OCI-LY7 (cell line): Measurements from ENCODE around the gene PDCD1LG2. TPM values are rescaled to one million over a fixed set of nuclear protein-coding genes. Genes with fewer than 3 reads are reported as not detected.

ENCODE experiments used
- BruUV-seq: library from RNA; stranded (reverse); fragments of 400-500 nt; replicated peaks from 2 replicates; lab custom pipeline; 2021; lab: Mats Ljungman, UMichigan
- CTCF ChIA-PET: fragments of 300-600 bp; sonication (Branson Sonifier 250); formaldehyde crosslinking; loops from one replicate; lab custom pipeline; 2022; ENCODE audit warnings: antibody characterized with exemption; ENCODE audit not compliant: unreplicated experiment; lab: Charles Lee
- POLR2A ChIA-PET: fragments of 300-600 bp; sonication (Branson Sonifier 250); formaldehyde crosslinking; loops from one replicate; lab custom pipeline; 2022; ENCODE audit warnings: antibody characterized with exemption; lab: Charles Lee
- DNase-seq: peaks from one replicate; pipeline ENCODE4 v3.0.0-alpha.2; 2015; ENCODE audit warnings: low spot score
- H2AFZ ChIP-seq: fragments of 200-600 bp; sonication (generic), shearing (Covaris generic); 2 replicates; pipeline ENCODE4 v1.6.1; 2014; ENCODE audit warnings: mild to moderate bottlenecking, antibody characterized with exemption, low read length, moderate library complexity
- H3K27ac ChIP-seq: fragments of 200-600 bp; sonication (generic); 2 replicates; pipeline ENCODE4 v1.5.1; 2014; ENCODE audit warnings: mixed run types, low read depth, mild to moderate bottlenecking, moderate library complexity, low read length, inconsistent platforms; ENCODE audit not compliant: poor library complexity, severe bottlenecking
- H3K36me3 ChIP-seq: fragments of 200-600 bp; sonication (generic); 2 replicates; pipeline ENCODE4 v1.6.1; 2014; ENCODE audit warnings: mild to moderate bottlenecking, antibody characterized with exemption, low read length, moderate library complexity, mixed read lengths; ENCODE audit not compliant: insufficient read depth
- H3K4me1 ChIP-seq: fragments of 200-600 bp; sonication (generic); 2 replicates; pipeline ENCODE4 v1.5.1; 2014; ENCODE audit warnings: mild to moderate bottlenecking, low read length; ENCODE audit not compliant: insufficient read depth, poor library complexity, severe bottlenecking
- H3K4me2 ChIP-seq: fragments of 200-600 bp; sonication (generic); 2 replicates; pipeline ENCODE4 v1.6.1; 2014; ENCODE audit warnings: mild to moderate bottlenecking, low read length
- H3K4me3 ChIP-seq: fragments of 200-600 bp; sonication (generic); 2 replicates; pipeline ENCODE4 v1.5.1; 2014; ENCODE audit warnings: mild to moderate bottlenecking, low read depth, low read length; ENCODE audit not compliant: poor library complexity, severe bottlenecking
- H3K79me2 ChIP-seq: fragments of 200-600 bp; sonication (generic); 2 replicates; pipeline ENCODE4 v1.6.1; 2016; ENCODE audit warnings: low read depth, mild to moderate bottlenecking, low read length, moderate library complexity, mixed read lengths; ENCODE audit not compliant: insufficient read depth
- H3K9me2 ChIP-seq: fragments of 200-600 bp; sonication (generic); 2 replicates; pipeline ENCODE4 v1.6.1; 2016; ENCODE audit warnings: mild to moderate bottlenecking, low read length, mixed read lengths; ENCODE audit not compliant: insufficient read depth
- H3K9me3 ChIP-seq: fragments of 200-600 bp; sonication (generic); 2 replicates; pipeline ENCODE4 v1.6.1; 2014; ENCODE audit warnings: mild to moderate bottlenecking, mixed run types, low read length, mixed read lengths
- H4K20me1 ChIP-seq: fragments of 200-600 bp; sonication (generic); 2 replicates; pipeline ENCODE4 v1.6.1; 2014; ENCODE audit warnings: mild to moderate bottlenecking, antibody characterized with exemption, low read length, moderate library complexity, mixed read lengths; ENCODE audit not compliant: insufficient read depth
- CTCF ChIP-seq: fragments of 200-600 bp; sonication (generic); conservative IDR thresholded peaks from 2 replicates; pipeline ENCODE4 v1.5.1; 2014; ENCODE audit warnings: mild to moderate bottlenecking, antibody characterized with exemption, low read length, moderate library complexity, mixed read lengths
- EZH2phosphoT487 ChIP-seq: fragments of 200-600 bp; sonication (generic); IDR thresholded peaks from 2 replicates; pipeline ENCODE4 v1.6.1; 2018; ENCODE audit warnings: low read depth, borderline replicate concordance, mild to moderate bottlenecking, mixed run types, antibody characterized with exemption, low read length, moderate library complexity, mixed read lengths
- intact Hi-C: fragments of 100-400 bp; cut with micrococcal nuclease; formaldehyde crosslinking; loops from one replicate; pipeline ENCODE4 v1.10.0; 2022; ENCODE audit not compliant: unreplicated experiment
- total RNA-seq, 2 experiments: library from RNA; depleted of rRNA in 1 of 2; stranded (reverse); fragments of >200 nt in 1 of 2; shearing (Covaris generic) in 1 of 2; gene quantifications; 2 replicates each; pipeline ENCODE4 v1.2.3, GENCODE V29; 2014 to 2022

PDCD1LG2 gene
- total RNA-seq, 2 experiments from 2014 or later: not detected

GRCh38 chr9:5592904-5593303 is 82.6 kb downstream of the PDCD1LG2 start:
- TF ChIP-seq CTCF (no peak), EZH2phosphoT487 (no peak)
- Histone ChIP-seq H2AFZ (no peak overlapping the region), H4K20me1 (no peaks in the 10 kb centered on the region), H3K9me3 (no peaks in the 10 kb centered on the region), H3K4me3 (no peak overlapping the region), H3K4me1 (peaks cover 70% of the 10 kb centered on the region), H3K36me3 (0 out of 2 replicates have a peak, but pooled peaks cover 7% of the 10 kb centered on the region), H3K27ac (no peak overlapping the region), H3K9me2 (no peaks in the 10 kb centered on the region), H3K4me2 (0 out of 2 replicates have a peak overlapping the region, but pooled peaks have one; percentile 59), H3K79me2 (peaks cover 4% of the 10 kb centered on the region; the same call in 1 of the 2 replicates)
- ChIA-PET POLR2A (interaction anchor here (0.7 to 1.4 kb wide), 2 partner anchors 12 to 143 kb away, joined by 3 to 4 read pairs; no protein-coding TSS in a partner anchor), CTCF (no interaction called here)
- no TSS peak for BruUV-seq
- intact Hi-C loops: loop anchor here (10.0 kb wide), 2 partner anchors 242 to 288 kb away; partner anchors contain the start of genes ERMP1 and RLN2
- no peak for DNase-seq

GRCh38 chr9:5593904-5594303 is 83.6 kb downstream of the PDCD1LG2 start:
- H3K9me3 ChIP-seq: no peaks in the 10 kb centered on the region
- BruUV-seq: no TSS peak
- intact Hi-C loops: loop anchor here (2.0 to 10.0 kb wide), 3 partner anchors 33 to 289 kb away; partner anchors contain the start of genes ERMP1 and RLN2
- H3K27ac ChIP-seq: peak overlapping the region; percentile 70
- peaks cover 4% of the 10 kb centered on the region; the same call in 1 of the 2 replicates for H3K79me2 ChIP-seq
- H3K9me2 ChIP-seq: no peaks in the 10 kb centered on the region
- CTCF ChIA-PET: no interaction called here
- H3K36me3 ChIP-seq: peaks cover 15% of the 10 kb centered on the region
- POLR2A ChIA-PET: interaction anchor here (0.5 to 2.2 kb wide), 3 partner anchors 10 to 144 kb away, joined by 3 to 7 read pairs (median 3); no protein-coding TSS in a partner anchor
- no peak overlapping the region; the same call in 1 of the 2 replicates for H2AFZ ChIP-seq
- TF ChIP-seq EZH2phosphoT487: no peak
- TF ChIP-seq CTCF: no peak
- peak; percentile 89 for DNase-seq
- H3K4me1 ChIP-seq: peaks cover 70% of the 10 kb centered on the region
- H3K4me3 ChIP-seq: peak overlapping the region; percentile 22
- H3K4me2 ChIP-seq: peak overlapping the region; percentile 59
- H4K20me1 ChIP-seq: no peaks in the 10 kb centered on the region

- Histone ChIP-seq H3K4me1 (peaks cover 54% of the 10 kb centered on the region), H3K27ac (no peak overlapping the region), H3K9me2 (no peaks in the 10 kb centered on the region), H2AFZ (no peak overlapping the region), H3K79me2 (peaks cover 4% of the 10 kb centered on the region; the same call in 1 of the 2 replicates), H3K9me3 (no peaks in the 10 kb centered on the region; the same call in 1 of the 2 replicates), H3K4me3 (no peak overlapping the region), H4K20me1 (no peaks in the 10 kb centered on the region), H3K4me2 (no peak overlapping the region), H3K36me3 (peaks cover 29% of the 10 kb centered on the region)
- intact Hi-C loops: loop anchor here (10.0 kb wide), 2 partner anchors 239 to 291 kb away; partner anchors contain the start of genes ERMP1 and RLN2
- TF ChIP-seq EZH2phosphoT487 (no peak), CTCF (no peak)
- ChIA-PET POLR2A (interaction anchor here (0.9 to 2.8 kb wide), 13 partner anchors 8 to 159 kb away, joined by 3 to 14 read pairs (median 5); partner anchors contain the start of genes CD274, PLGRKT and RIC1), CTCF (no interaction called here)
- no peak for DNase-seq
- BruUV-seq: TSS peak; percentile 3
Observed at GRCh38 chr9:5596173-5596572, 85.8 kb downstream of the PDCD1LG2 start.
